HepG2 (cell line): ENCODE results near the gene COL13A1. TPM values are rescaled to one million over a fixed set of nuclear protein-coding genes. Genes with fewer than 3 reads are reported as not detected.

ENCODE experiments used
- BCL6 ChIP-seq: IDR thresholded peaks from 2 replicates; pipeline ENCODE4 v1.6.1; 2016; ENCODE audit warnings: missing genetic modification reagents, missing compliant biosample characterization
- NR2F1 ChIP-seq, 2 experiments: fragments of 450-650 bp in 1 of 2; formaldehyde crosslinking in 1 of 2; IDR thresholded peaks; 2 replicates each; pipeline versions ENCODE4 v1.5.0 to v1.6.1; 2016 to 2020; ENCODE audit warnings: mild to moderate bottlenecking in 1 of 2, missing compliant biosample characterization in 1 of 2, missing genetic modification reagents in 1 of 2, moderate library complexity in 1 of 2
- PTBP1 ChIP-seq: fragments of 200-400 bp; formaldehyde crosslinking; IDR thresholded peaks from 2 replicates; pipeline ENCODE4 v1.6.1; 2018; ENCODE audit warnings: low read length, low read depth; ENCODE audit not compliant: poor library complexity, severe bottlenecking
- SALL1 ChIP-seq: sonication (generic); formaldehyde crosslinking; IDR thresholded peaks from 2 replicates; pipeline ENCODE4 v1.8.0; 2022; ENCODE audit warnings: mild to moderate bottlenecking, missing genetic modification reagents
- SP1 ChIP-seq, 2 experiments: fragments of 450-650 bp in 1 of 2; sonication (generic) in 1 of 2; formaldehyde crosslinking in 1 of 2; IDR thresholded peaks; 2 replicates each; pipeline versions ENCODE4 v1.4.0 to v1.6.1; 2016 to 2020; ENCODE audit warnings: missing genetic modification reagents in 1 of 2
- TBL1XR1 ChIP-seq: fragments of 150-350 bp; IDR thresholded peaks from 2 replicates; pipeline ENCODE4 v1.6.1; 2014; ENCODE audit warnings: borderline replicate concordance, low read length; ENCODE audit not compliant: partially characterized antibody
- ZNF672 ChIP-seq: sonication (generic); formaldehyde crosslinking; IDR thresholded peaks from 2 replicates; pipeline ENCODE4 v1.8.1; 2022; ENCODE audit warnings: missing genetic modification reagents
- polyA plus RNA-seq, 8 experiments: library from polyadenylated mRNA; depleted of rRNA in 3 of 8; stranded (reverse) in 7 of 8; unstranded in 1 of 8; fragments of >200 nt; fragmentation: Illumina TruSeq in 4 of 8; extraction: Trizol in 4 of 8; gene quantifications; 2 replicates each; pipeline versions ENCODE4 v1.2.1 to v1.2.3, GENCODE V29; 2011 to 2016; ENCODE audit warnings: low read depth in 4 of 8, missing spikeins in 1 of 8, mixed read lengths in 1 of 8; ENCODE audit not compliant: insufficient read depth in 1 of 8
- total RNA-seq, 5 experiments: library from RNA; depleted of rRNA; stranded (reverse); fragments of >200 nt; fragmentation: Illumina TruSeq; extraction: Trizol; gene quantifications; 2 replicates each; pipeline ENCODE4 v1.2.3, GENCODE V29; 2016; ENCODE audit warnings: low read depth in 1 of 5
- TF ChIP-seq, protein P1 (sequence below): sonication (generic); formaldehyde crosslinking; IDR thresholded peaks from 2 replicates; pipeline ENCODE4 v1.8.0; 2022; ENCODE audit warnings: missing genetic modification reagents, mild to moderate bottlenecking, moderate library complexity, borderline replicate concordance
- TF ChIP-seq, protein P2 (sequence below): sonication (generic); formaldehyde crosslinking; IDR thresholded peaks from 2 replicates; pipeline ENCODE4 v1.8.0; 2022; ENCODE audit warnings: missing genetic modification reagents, mild to moderate bottlenecking, inconsistent platforms, borderline replicate concordance
- TF ChIP-seq, protein P3 (sequence below): sonication (generic); formaldehyde crosslinking; IDR thresholded peaks from 2 replicates; pipeline ENCODE4 v1.4.0; 2020; ENCODE audit warnings: mild to moderate bottlenecking, missing genetic modification reagents

The COL13A1 gene
- total and polyA plus RNA-seq, 2 of the 13 experiments (the other 11 are each of a cell fraction or from before 2014, with no cell fraction given): 0.07 TPM; not detected in 1

DNA sequence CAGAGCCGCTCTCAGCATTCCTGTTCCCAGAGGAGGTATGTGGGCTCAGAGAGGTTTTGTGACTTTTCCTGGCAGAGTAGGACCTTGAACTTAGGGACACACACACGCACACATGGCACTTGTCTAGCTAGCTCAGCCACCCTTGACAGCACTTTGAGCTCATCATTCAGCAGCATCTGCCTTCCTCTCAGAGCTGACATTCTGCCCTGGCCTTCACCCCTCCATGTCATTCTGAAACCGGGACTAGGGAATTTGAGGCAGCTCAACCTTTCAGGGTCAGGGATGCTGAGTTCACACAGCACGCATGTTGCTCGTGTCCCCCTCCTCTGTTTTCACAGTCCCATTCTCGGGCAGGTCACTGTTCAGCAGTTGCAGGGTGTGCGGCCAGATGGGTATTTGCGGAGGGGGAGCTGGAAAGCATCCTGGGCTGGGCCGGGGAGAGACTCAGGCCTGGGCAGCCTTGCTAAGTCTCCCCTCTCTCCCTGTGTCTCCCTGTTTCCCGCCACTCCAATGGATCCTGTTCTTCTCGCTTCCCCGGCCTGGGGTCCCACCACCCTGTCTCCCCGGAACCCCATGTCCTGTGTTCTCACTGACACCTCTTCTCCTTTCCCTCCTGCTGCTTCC, 78.0 kb downstream of the COL13A1 start (continued):
- TF ChIP-seq NR2F1 (CRISPR knock-in tag; IDR thresholded peaks at IDR 0.05) (0 out of 4 replicates have a peak, but pooled peaks of 1 of the 2 experiments have one; percentile 17), TBL1XR1 (peak; percentile 47), SALL1 (CRISPR knock-in tag) (peak; percentile 35; the same call in 1 of the 2 replicates), BCL6 (CRISPR knock-in tag) (peak; percentile 23; the same call in 1 of the 2 replicates), PTBP1 (no peak), ZNF672 (CRISPR knock-in tag) (no peak), SP1 (IDR thresholded peaks at IDR 0.05) (no peak), SP1 (CRISPR knock-in tag; IDR thresholded peaks at IDR 0.05) (no peak)
- TF ChIP-seq, protein P1, sequence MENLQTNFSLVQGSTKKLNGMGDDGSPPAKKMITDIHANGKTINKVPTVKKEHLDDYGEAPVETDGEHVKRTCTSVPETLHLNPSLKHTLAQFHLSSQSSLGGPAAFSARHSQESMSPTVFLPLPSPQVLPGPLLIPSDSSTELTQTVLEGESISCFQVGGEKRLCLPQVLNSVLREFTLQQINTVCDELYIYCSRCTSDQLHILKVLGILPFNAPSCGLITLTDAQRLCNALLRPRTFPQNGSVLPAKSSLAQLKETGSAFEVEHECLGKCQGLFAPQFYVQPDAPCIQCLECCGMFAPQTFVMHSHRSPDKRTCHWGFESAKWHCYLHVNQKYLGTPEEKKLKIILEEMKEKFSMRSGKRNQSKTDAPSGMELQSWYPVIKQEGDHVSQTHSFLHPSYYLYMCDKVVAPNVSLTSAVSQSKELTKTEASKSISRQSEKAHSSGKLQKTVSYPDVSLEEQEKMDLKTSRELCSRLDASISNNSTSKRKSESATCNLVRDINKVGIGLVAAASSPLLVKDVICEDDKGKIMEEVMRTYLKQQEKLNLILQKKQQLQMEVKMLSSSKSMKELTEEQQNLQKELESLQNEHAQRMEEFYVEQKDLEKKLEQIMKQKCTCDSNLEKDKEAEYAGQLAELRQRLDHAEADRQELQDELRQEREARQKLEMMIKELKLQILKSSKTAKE (CRISPR knock-in tag): peak; percentile 56; the same call in 1 of the 2 replicates
- TF ChIP-seq, protein P2, sequence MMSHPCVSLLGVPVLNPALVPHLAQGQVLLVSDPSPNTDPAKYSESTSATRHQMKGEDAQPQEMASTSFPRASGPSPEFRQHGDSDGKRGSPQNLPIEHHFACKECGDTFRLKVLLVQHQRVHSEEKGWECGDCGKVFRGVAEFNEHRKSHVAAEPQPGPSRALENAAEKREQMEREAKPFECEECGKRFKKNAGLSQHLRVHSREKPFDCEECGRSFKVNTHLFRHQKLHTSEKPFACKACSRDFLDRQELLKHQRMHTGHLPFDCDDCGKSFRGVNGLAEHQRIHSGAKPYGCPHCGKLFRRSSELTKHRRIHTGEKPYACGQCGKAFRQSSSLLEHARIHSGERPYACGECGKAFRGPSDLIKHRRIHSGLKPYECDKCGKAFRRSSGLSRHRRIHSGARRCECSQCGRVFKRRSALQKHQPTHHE (CRISPR knock-in tag): no peak
- TF ChIP-seq, protein P3, sequence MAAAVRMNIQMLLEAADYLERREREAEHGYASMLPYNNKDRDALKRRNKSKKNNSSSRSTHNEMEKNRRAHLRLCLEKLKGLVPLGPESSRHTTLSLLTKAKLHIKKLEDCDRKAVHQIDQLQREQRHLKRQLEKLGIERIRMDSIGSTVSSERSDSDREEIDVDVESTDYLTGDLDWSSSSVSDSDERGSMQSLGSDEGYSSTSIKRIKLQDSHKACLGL: no peak
